ENCODE results near the gene EMCN. TPM values are rescaled to one million over a fixed set of nuclear protein-coding genes. Genes with fewer than 3 reads are reported as not detected.
"Not testable (repeated sequence)": the region's sequence is repeated elsewhere in the genome, so short reads cannot be mapped to it uniquely, and the experiment has no call there.

The EMCN gene
- total RNA-seq, 1 experiment from 2014 or later: not detected

GRCh38 chr4:100356172-100356571 lies 161.7 kb downstream of the EMCN start:
- TF ChIP-seq MAX (IDR thresholded peaks at IDR 0.05) (no peak), EZH2 (IDR thresholded peaks at IDR 0.05) (no peak), ELF1 (IDR thresholded peaks at IDR 0.05; ENCODE audit: borderline replicate concordance, low read depth) (no peak), CTCF (IDR thresholded peaks at IDR 0.05 in 2 of 3, conservative IDR thresholded peaks at IDR 0.05 in 1 of 3; ENCODE audit: borderline replicate concordance in 1 of 3, insufficient read depth in 1 of 3, low read depth in 2 of 3, low read length in 2 of 3) (no peak)

GRCh38 chr4:100352352-100352751 lies 165.5 kb downstream of the EMCN start:
- H3K4me2 ChIP-seq (ENCODE audit: low read length); DNase-seq (ENCODE audit: low read depth, low spot score); H3K9ac ChIP-seq (ENCODE audit: low read length); H3K9me3 ChIP-seq (ENCODE audit: control insufficient read depth in 1 of 2, insufficient read depth in 1 of 2, low read depth in 1 of 2, low read length in 2 of 2); H3K79me2 ChIP-seq (ENCODE audit: insufficient read depth, low read length); RAD21 ChIA-PET (ENCODE audit: low non-redundant PET in 1 of 2, low total read pairs in 2 of 2, uncharacterized antibody in 2 of 2, unreplicated experiment in 2 of 2); H3K27me3 ChIP-seq (ENCODE audit: insufficient read depth, low read length); H2AFZ ChIP-seq (ENCODE audit: low read depth, low read length, poor library complexity, severe bottlenecking); CTCF ChIA-PET; H3K4me3 ChIP-seq (replicated peaks in 1 of 2; ENCODE audit: low read depth in 1 of 2, low read length in 2 of 2); intact Hi-C loops (cut with micrococcal nuclease); ATAC-seq; H3K27ac ChIP-seq (ENCODE audit: low read depth, low read length); H4K20me1 ChIP-seq (ENCODE audit: insufficient read depth); BruUV-seq (replicated peaks); POLR2A ChIA-PET; H3K9me2 ChIP-seq (ENCODE audit: insufficient read depth); H3K36me3 ChIP-seq (ENCODE audit: control insufficient read depth in 1 of 2, insufficient read depth in 2 of 2, low read length in 2 of 2): not testable (repeated sequence)
- H3K4me1 ChIP-seq (ENCODE audit: control insufficient read depth in 1 of 2, insufficient read depth in 2 of 2, low read length in 2 of 2): peaks cover 9 to 13% of the 10 kb centered on the region in 2 experiments; a peak in 3 of 4 replicates

More at GRCh38 chr4:100356172-100356571, 161.7 kb downstream of the EMCN start:
- ChIA-PET RAD21 (ENCODE audit: low non-redundant PET in 1 of 2, low total read pairs in 2 of 2, uncharacterized antibody in 2 of 2, unreplicated experiment in 2 of 2) (no interaction called here), POLR2A (interaction anchor here (0.9 kb wide), 2 partner anchors 16 to 462 kb away, joined by 3 read pairs; partner anchors contain the start of gene LAMTOR3), CTCF (interaction anchor here (0.8 kb wide), 1 partner anchor 16 kb away, joined by 3 read pairs; no protein-coding TSS in a partner anchor)
- no peak overlapping the region for H3K27ac ChIP-seq (ENCODE audit: low read depth, low read length)
- intact Hi-C loops (cut with micrococcal nuclease): no loop called here
- no peak for DNase-seq (ENCODE audit: low read depth, low spot score)
- no peaks in the 10 kb centered on the region for H3K79me2 ChIP-seq (ENCODE audit: insufficient read depth, low read length)
- no peaks in the 10 kb centered on the region for H4K20me1 ChIP-seq (ENCODE audit: insufficient read depth)
- H3K4me2 ChIP-seq (ENCODE audit: low read length): no peak overlapping the region
- no peaks in the 10 kb centered on the region for H3K9me3 ChIP-seq (ENCODE audit: control insufficient read depth in 1 of 2, insufficient read depth in 1 of 2, low read depth in 1 of 2, low read length in 2 of 2)
- no peak overlapping the region for H3K4me3 ChIP-seq (replicated peaks in 1 of 2; ENCODE audit: low read depth in 1 of 2, low read length in 2 of 2)
- no peaks in the 10 kb centered on the region for H3K36me3 ChIP-seq (ENCODE audit: control insufficient read depth in 1 of 2, insufficient read depth in 2 of 2, low read length in 2 of 2)
- no peak for ATAC-seq
- H3K9me2 ChIP-seq (ENCODE audit: insufficient read depth): no peaks in the 10 kb centered on the region
- H3K4me1 ChIP-seq (ENCODE audit: control insufficient read depth in 1 of 2, insufficient read depth in 2 of 2, low read length in 2 of 2): no peaks in the 10 kb centered on the region
- no TSS peak for BruUV-seq (replicated peaks)
- H3K9ac ChIP-seq (ENCODE audit: low read length): no peak overlapping the region
- H2AFZ ChIP-seq (ENCODE audit: low read depth, low read length, poor library complexity, severe bottlenecking): no peak overlapping the region
- H3K27me3 ChIP-seq (ENCODE audit: insufficient read depth, low read length): no peaks in the 10 kb centered on the region

All from HCT116 (cell line).